Gastrocnemius medialis (tissue), 4 donors: ENCODE results near the gene MAPK13. TPM values are rescaled to one million over a fixed set of nuclear protein-coding genes. Genes with fewer than 3 reads are reported as not detected.

ENCODE experiments used
- ATAC-seq, 2 donors: fragments of 150-250 bp; one replicate each; pipeline ENCODE4 v1.9.1; 2016
- DNase-seq, 2 donors: peaks; one replicate each; pipeline ENCODE4 v3.0.0-alpha.2; 2019
- H3K27ac ChIP-seq, 4 donors: fragments of 200-600 bp; sonication (generic); 1 replicate in 1 of 4; 2 replicates in 3 of 4; pipeline ENCODE4 v1.5.1; 2016 to 2018; ENCODE audit warnings: mild to moderate bottlenecking in 2 of 4, moderate library complexity in 1 of 4
- H3K27me3 ChIP-seq, 3 donors: fragments of 200-600 bp; sonication (generic) in 2 of 3; 1 replicate in 1 of 3; 2 replicates in 2 of 3; pipeline versions ENCODE4 v1.5.1 to v1.6.0; 2016 to 2019; ENCODE audit warnings: mild to moderate bottlenecking in 1 of 3, moderate library complexity in 1 of 3
- H3K36me3 ChIP-seq, 2 donors: fragments of 200-600 bp; sonication (generic) in 1 of 2; one replicate each; pipeline ENCODE4 v1.5.1; 2017 to 2018
- H3K4me1 ChIP-seq, 2 donors: fragments of 200-600 bp; sonication (generic) in 1 of 2; one replicate each; pipeline ENCODE4 v1.5.1; 2016 to 2017; ENCODE audit warnings: mild to moderate bottlenecking in 2 of 2
- H3K4me3 ChIP-seq, 4 donors: fragments of 200-600 bp; sonication (generic) in 3 of 4; 1 replicate in 1 of 4; 2 replicates in 3 of 4; pipeline ENCODE4 v1.5.1; 2016 to 2019; ENCODE audit warnings: mild to moderate bottlenecking in 2 of 4
- H3K9me3 ChIP-seq, 3 donors: fragments of 200-600 bp; sonication (generic) in 2 of 3; 1 replicate in 1 of 3; 2 replicates in 2 of 3; pipeline ENCODE4 v1.5.1; 2016 to 2019
- POLR2A ChIP-seq, 2 donors: fragments of 450-650 bp; IDR thresholded peaks; one replicate each; pipeline ENCODE4 v1.6.1; 2017; ENCODE audit warnings: antibody characterized with exemption in 2 of 2, mild to moderate bottlenecking in 2 of 2, moderate library complexity in 2 of 2
- in situ Hi-C, 4 donors: fragments of 200-750 bp; cut with MboI; loops; one replicate each; pipeline versions ENCODE4 v1.15.0 to v1.8.0; 2017; ENCODE audit warnings: low sequenced_read_pairs in 4 of 4
- intact Hi-C: fragments of 100-400 bp; cut with DNase I; formaldehyde crosslinking; loops from one replicate; pipeline ENCODE4 v1.15.1; 2023; ENCODE audit warnings: low total_unique reads
- total RNA-seq, 4 donors: library from RNA; depleted of rRNA; stranded (reverse); fragments of >200 nt; gene quantifications; one replicate each; pipeline versions ENCODE4 v1.1.0 to v1.2.3, GENCODE V29; 2016
- TF ChIP-seq, protein P1 (sequence below), 5 experiments: fragments of 450-650 bp in 3 of 5; fragments of 200-600 bp in 2 of 5; sonication (generic) in 2 of 5; IDR thresholded peaks in 4 of 5; conservative IDR thresholded peaks in 1 of 5; 1 replicate in 4 of 5; 2 replicates in 1 of 5; pipeline ENCODE4 v1.5.1; 2016 to 2019; ENCODE audit warnings: antibody characterized with exemption in 5 of 5, mild to moderate bottlenecking in 3 of 5, moderate library complexity in 3 of 5

Gene MAPK13
- total RNA-seq, 4 donors from 2014 or later = 0.29 to 0.82 (median 0.64) TPM

DNA sequence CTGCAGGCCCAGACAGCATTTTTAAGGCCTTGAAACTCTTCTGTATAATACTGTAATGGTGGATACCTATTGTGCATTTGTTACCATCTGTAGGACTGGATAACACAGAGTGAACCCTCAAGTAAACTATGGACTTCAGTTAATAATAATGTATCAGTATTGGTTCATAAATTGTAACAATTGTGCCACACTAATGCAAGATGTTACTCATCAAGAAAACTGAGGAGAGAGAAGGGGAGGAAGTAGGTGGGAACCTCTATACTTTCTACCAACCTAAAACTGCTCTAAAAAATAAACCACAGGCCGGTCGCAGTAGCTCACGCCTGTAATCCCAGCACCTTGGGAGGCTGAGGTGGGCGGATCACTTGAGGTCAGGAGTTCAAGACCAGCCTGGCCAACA, 10.8 kb downstream of the MAPK13 start:
- no peaks in the 10 kb centered on the region for H3K9me3 ChIP-seq
- TF ChIP-seq, protein P1, sequence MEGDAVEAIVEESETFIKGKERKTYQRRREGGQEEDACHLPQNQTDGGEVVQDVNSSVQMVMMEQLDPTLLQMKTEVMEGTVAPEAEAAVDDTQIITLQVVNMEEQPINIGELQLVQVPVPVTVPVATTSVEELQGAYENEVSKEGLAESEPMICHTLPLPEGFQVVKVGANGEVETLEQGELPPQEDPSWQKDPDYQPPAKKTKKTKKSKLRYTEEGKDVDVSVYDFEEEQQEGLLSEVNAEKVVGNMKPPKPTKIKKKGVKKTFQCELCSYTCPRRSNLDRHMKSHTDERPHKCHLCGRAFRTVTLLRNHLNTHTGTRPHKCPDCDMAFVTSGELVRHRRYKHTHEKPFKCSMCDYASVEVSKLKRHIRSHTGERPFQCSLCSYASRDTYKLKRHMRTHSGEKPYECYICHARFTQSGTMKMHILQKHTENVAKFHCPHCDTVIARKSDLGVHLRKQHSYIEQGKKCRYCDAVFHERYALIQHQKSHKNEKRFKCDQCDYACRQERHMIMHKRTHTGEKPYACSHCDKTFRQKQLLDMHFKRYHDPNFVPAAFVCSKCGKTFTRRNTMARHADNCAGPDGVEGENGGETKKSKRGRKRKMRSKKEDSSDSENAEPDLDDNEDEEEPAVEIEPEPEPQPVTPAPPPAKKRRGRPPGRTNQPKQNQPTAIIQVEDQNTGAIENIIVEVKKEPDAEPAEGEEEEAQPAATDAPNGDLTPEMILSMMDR (IDR thresholded peaks at IDR 0.05 in 4 of 5, conservative IDR thresholded peaks at IDR 0.05 in 1 of 5) = no peak
- no peak for TF ChIP-seq POLR2A (IDR thresholded peaks at IDR 0.05)
- H3K4me1 ChIP-seq = peaks cover 10 to 11% of the 10 kb centered on the region in 2 donors
- H3K27me3 ChIP-seq = no peaks in the 10 kb centered on the region
- ATAC-seq (no peak), DNase-seq (no peak)
- no peak overlapping the region for H3K4me3 ChIP-seq
- intact Hi-C loops (no loop called here), in situ Hi-C loops (no loop called here)
- peak overlapping the region in 1 of 4 donors; percentile 84 for H3K27ac ChIP-seq
- H3K36me3 ChIP-seq = no peaks in the 10 kb centered on the region

DNA sequence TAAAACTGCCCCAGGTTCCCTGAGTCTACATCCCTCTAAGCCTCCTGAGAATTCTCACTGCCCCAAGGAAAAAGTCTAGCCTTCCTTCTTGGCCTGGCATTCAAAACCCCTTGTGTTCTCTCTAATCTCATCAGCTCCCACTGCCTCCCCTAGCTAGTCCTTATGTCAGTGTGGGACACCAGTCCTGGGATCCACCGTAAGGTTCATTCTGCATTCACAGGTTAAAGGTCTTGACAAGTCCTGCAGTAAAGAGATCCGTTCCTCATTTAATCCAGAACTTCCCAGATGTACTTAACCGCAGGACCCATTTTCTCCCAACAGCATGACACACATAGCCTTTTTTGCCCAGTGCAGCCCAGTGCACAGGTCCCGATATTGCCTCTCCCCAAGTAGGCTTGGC, 11.6 kb downstream of the MAPK13 start:
- TF ChIP-seq, protein P1 (IDR thresholded peaks at IDR 0.05 in 4 of 5, conservative IDR thresholded peaks at IDR 0.05 in 1 of 5) = no peak
- Histone ChIP-seq H3K27me3 (no peaks in the 10 kb centered on the region), H3K27ac (no peak overlapping the region), H3K9me3 (no peaks in the 10 kb centered on the region), H3K4me1 (peaks cover 10 to 11% of the 10 kb centered on the region in 2 donors), H3K4me3 (no peak overlapping the region), H3K36me3 (no peaks in the 10 kb centered on the region)
- no peak for DNase-seq
- no peak for ATAC-seq
- in situ Hi-C loops = no loop called here
- intact Hi-C loops = no loop called here

DNA sequence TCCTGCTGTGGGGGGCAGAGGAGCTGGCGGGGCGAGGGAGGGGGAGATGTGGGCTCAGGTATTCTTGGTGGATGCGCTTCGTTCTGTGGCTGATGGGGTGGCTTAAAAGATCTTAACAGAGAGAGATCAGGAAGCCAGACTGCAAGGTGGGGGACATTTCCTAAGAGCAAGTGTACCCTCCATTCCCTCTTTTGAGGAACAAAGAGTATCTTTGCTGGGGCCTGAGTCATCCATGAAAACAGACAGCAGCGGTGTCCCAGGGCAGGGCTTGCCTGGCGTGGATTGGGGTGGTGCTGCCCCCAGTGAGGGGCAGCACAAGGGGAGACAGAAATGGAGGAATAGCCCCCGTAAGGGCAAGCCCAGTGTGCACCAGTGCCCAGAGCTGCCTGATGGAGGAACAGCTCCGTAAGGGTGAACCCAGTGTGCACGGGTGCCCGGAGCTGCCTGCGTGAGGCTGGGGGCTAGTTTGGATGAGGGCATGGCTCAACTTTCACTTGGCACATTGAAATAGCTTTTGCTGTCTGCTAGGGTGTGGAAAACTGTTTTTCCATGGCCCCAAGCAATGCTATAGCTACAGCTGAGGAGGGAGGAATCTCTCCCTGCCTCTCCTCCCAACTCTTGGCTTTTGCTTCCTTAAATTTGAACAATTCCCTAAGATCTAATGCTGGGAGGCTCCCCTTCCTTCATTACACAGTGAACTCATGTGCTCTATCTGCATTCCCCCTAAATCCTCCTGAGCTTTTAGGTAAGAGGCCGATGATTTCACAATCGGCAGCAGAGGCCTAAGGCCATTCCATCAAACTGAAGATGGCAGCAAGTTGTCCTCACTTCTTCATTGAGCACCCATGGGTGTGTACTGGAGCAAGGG, 12.9 kb downstream of the MAPK13 start:
- intact Hi-C loops (no loop called here), in situ Hi-C loops (no loop called here)
- H3K4me3 ChIP-seq = no peak overlapping the region
- H3K9me3 ChIP-seq = no peaks in the 10 kb centered on the region
- DNase-seq (no peak), ATAC-seq (no peak)
- no peaks in the 10 kb centered on the region for H3K27me3 ChIP-seq
- no peak overlapping the region for H3K27ac ChIP-seq
- peaks cover 10 to 11% of the 10 kb centered on the region in 2 donors for H3K4me1 ChIP-seq
- H3K36me3 ChIP-seq = no peaks in the 10 kb centered on the region
- no peak for TF ChIP-seq POLR2A (IDR thresholded peaks at IDR 0.05)
- TF ChIP-seq, protein P1 (IDR thresholded peaks at IDR 0.05 in 4 of 5, conservative IDR thresholded peaks at IDR 0.05 in 1 of 5) = no peak

DNA sequence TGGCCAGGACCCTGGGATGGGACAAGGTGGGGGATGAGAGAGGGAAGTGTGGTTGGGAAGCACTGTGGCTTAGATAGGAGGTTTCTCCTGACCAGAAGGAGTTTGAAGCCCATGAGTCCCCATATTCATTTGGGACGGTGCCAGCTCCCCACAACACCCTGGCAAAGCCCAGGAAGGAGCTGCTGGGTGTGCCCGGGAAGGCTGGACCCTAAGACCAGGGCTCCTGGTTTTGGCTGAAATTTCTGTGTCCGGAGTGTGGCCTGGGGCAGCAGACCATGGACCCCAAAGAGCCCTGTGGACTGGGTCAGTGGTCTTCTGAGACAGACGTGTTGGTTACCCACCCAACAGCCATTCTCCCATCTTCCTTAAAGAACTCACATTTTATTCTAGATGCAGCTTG, 15.2 kb downstream of the MAPK13 start:
- Histone ChIP-seq H3K9me3 (no peaks in the 10 kb centered on the region), H3K4me3 (no peak overlapping the region), H3K27me3 (no peaks in the 10 kb centered on the region), H3K4me1 (peaks cover 6 to 12% of the 10 kb centered on the region in 2 donors), H3K27ac (no peak overlapping the region), H3K36me3 (no peaks in the 10 kb centered on the region)
- no peak for ATAC-seq
- intact Hi-C loops = no loop called here
- in situ Hi-C loops = no loop called here
- no peak for DNase-seq
- TF ChIP-seq, protein P1 (IDR thresholded peaks at IDR 0.05 in 4 of 5, conservative IDR thresholded peaks at IDR 0.05 in 1 of 5) = no peak
- no peak for TF ChIP-seq POLR2A (IDR thresholded peaks at IDR 0.05)
